Medulla oblongata (tissue), 1 donor: ENCODE data around the gene CPNE9.

Experiments used
- DNase-seq: peaks from one replicate; pipeline ENCODE4 v3.0.0-alpha.2; 2015; ENCODE audit errors: extremely low spot score

Gene CPNE9

DNA sequence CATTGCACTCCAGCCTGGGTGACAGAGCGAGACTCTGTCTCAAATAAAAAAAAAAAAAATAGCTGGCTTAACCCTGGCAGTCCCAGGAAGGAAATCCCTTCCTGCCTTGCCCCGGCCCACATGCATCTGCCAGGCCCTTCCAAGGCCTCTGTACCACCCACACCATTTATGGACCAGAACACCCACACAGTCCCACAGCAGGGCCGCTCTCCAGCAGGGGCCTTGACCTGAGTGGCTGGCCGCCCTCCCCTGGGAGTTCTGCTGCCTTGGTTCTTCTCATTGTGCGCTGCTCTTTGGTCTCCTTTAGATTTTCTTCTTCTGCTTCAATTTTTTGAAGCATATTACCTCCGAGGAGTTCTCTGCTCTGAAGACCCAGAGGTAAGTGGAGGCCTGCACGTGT is 16.1 kb upstream of the CPNE9 start:
- DNase-seq = no peak

DNA sequence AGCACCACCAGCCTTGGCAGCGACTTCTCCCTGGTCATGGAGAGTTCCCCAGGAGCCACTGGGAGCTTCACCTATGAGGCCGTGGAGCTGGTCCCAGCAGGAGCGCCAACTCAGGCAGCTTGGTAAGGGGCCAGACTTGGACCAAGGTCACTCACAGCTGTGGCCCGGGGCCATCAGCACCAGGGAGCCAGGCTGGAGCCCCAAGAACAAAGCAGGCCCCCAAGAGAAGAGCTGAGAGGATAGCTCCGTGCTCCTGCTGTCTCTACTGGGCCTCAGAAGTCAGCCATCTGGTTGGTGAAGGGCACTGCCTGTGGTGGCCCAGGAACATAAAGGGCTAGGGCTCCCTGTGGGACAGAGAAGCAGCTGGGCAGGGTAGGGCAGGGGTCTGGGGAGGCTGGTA is 14.7 kb upstream of the CPNE9 start:
- no peak for DNase-seq

DNA sequence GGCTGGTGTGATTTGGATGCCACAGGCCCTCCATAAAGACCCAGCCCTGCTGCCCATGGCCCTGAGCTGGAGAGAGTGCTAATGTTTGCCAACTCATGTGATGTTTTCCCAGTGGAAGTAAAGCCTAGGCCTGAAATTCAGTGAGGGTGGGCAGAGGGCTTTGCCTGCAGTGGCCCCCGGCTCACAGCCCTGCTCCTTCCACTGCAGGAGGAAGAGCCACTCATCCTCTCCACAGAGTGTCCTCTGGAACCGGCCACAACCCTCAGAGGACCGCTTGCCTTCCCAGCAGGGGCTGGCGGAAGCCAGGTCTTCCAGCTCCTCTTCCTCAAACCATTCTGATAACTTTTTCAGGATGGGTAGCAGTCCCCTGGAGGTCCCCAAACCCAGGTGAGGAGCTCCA is 13.9 kb upstream of the CPNE9 start:
- no peak for DNase-seq

DNA sequence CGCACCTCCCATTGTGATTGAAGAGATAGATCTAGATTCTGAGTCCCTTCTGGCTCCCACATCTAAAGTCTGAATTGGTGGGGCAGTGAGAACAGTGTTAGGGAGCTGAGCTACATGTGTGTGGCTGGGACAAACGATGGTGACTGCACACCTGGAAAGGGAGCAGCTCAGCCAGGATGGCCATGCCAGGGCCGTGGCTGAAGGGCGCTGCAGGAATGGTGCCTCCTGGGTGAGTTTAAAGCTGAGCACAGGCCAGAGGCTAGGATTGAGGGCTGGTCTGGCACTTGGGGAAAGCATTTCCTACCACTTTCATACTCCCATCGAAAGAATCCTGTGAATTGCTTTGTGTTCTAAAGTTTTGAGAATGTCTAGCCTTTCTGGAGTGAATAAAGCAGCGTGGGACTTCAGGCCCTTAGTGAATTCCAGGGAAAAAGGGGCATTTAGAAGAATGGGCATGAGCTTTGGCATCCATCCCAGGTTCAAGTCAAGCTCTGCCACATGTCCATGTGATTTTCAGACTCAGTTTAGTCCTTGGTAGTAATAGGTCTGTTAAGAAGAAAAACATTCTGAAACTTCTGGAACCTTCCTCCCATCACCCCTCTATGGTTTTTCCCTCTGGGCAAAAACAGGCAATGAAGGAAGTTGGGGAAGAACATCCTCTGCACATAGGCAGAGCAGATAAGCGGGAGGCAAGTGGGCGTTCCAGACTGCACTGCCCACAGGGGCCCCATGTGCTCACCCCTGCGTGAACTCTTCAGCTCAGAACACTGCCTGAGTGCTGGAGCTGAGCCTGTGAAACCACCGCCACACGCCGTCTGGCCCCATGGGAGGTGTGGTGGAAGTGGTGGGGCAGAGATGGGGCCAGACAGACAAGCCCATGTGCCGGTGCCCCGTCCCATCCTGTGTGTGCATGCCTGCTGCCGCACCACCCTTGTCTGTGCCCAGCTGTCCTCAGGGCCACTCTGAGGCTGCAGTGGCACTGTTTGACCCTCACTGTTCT is 12.9 kb upstream of the CPNE9 start:
- peak; percentile 54 for DNase-seq

DNA sequence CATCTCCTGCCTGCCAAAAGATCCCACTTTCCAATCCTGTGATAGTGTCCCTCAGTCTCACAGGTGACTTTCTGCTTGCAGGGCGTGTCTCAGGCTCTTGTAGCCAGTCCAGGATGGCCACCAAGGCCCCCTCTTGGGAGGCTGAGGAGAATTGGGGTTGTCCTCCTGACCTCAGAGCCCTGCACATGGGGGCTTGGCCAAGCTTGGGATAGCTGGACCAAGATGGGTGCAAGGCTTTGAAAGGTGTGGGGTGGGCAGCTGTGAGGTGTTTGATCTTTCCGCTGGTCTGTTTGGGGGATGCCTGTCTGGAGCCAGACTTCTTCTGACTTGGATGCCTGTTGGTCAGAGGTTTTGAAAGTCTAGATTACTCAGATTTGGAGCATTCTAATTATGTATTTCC is 12.0 kb upstream of the CPNE9 start:
- DNase-seq = no peak

DNA sequence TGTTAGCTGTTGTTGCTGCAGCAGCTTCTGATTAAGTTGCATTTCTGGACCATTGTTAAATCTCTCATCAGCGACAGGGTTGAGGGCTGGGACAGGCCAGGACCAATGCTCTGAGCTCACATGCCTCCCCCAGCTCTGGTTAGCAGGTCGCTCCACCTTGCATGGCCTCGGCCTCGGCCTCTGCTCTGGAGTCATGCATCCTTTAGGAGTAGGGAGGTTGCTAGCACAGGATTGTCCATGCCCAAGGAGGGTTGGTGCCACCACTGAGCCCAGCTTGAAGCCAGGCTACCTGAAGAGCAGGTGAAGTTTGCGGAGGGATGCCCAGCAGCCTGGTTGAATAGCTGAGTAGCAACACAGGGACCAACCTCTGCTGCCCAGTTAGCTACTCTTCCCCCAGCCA is 11.2 kb upstream of the CPNE9 start:
- DNase-seq = no peak

DNA sequence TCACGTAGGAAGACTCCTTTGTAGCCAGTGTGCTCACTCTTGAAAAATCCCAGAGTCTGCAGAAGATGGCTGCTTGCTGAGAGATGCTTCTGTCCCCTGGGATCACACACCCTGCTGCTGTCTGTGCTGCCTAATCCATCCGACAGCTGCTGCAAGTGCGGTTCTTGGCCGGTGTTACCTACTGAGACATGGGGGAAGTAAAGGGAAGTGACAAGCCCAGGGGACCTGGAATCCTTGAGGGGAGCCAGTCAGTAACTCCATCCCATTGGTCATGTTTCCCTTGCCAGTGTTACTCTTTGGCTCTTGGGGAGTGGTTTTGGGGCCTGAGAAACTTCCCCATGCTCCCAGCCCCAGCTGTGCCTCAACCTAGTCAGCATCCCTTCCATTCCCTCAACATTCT is 8.3 kb upstream of the CPNE9 start:
- DNase-seq = no peak

DNA sequence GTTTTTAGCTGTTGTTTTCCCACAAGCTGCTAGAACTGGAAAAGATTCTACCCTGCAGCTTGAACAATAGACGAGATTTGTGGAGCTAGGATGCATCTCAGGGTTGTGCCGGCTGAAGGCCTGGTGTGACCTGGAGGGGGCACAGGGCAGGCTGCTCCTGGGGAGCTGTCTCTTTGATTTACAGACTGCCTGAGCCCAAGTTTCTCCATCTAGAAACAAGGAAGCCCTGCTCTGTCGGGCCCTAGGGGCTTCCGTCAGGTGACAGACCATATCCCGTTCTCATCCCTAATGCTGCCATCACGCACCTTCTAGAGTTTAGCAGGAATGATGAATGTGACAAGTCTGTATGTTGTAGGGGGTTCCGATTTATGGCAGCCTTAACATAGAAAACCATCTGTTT is 7.9 kb upstream of the CPNE9 start:
- DNase-seq = no peak

DNA sequence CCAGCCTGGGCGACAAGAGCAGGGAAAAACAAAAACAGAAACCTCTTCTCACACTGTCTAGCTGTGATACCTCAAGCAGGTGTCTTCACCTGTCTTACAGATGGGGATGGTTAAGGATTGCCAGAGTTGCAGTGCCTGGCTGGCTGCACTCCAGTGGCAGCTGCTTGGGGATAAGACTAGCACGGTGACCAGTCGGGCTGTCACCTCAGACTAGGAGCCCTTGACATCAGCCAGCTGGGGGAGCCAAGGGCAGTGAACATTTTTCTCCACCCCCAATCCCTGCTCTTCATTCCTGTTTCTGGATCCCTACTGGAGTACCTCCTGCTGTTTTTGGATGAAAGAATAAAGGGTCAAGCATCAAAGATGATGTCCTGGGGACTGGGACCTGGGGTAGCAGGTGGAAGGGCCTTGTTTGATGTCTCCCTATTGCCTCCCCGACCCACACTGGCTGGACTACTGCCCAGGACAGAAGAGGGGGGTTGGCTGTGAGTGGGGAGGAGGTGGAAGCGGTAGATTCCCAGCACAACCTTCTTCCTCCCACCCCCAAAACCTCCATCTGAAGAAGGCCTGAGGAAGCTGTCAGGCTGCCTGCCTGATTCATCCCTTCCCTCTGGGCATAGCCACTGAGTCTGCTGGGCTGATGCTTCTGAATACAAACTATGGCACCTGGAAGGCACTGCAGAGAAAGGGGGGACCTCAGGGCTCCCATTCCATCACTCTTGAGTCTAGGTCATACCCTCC is 7.0 kb upstream of the CPNE9 start:
- DNase-seq = no peak

DNA sequence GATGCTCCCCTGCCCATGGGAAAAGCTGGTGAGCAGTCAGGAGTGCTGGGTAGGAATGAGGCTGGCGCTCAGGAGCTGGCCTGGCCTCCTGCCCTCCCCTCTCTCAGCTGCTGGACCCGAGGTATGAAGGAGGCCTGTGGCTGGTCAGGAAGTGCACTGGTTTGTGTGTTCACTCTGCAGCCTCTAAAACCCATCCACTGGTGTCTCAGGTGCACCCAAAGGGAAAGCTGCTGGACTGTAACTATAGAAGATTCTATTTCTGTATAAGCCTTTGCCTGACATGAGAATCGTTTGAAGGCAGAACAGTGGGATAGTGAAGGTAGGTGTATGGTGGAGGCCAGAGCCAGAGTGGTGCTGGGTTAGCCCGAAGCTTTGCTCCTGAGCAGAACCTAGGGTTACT is 5.7 kb upstream of the CPNE9 start:
- DNase-seq = no peak

DNA sequence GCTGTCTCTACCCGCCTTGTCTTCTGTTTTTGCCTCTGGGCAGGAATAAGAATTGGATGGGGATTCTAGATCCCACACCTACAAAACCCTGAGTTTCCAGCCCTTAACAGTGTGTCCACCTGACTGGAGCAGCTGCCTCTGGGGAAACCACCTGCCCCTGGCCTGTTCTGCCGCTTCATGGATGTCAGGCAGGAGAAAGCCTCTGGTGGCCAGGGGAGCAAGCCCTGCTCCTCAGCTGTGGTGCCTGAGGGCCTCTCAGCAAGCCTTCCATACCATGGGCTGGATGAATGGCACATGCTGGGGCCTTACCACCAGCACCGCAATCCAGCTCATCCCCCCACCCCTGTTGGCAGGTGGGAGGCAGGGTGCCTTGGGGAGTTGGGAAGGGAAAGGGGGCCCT is 5.3 kb upstream of the CPNE9 start:
- DNase-seq = no peak

DNA sequence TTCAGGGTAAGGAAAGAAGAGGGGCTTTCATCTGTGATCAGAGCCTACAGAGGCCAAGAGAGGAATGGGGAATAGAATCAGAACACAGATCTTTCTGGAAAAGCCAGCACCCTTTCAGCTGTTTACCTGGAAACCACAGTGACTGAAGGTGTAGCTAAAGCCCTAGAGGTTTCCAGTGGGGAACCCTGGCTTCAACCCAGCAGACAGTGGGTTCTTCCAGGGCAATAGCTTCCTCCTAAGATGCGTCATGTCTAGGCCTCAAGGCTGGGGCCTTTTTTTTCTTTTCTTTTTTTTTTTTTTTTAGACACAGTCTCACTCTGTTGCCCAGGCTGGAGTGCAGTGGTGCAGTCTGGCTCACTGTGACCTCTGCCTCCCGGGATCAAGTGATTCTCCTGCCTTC is 3.1 kb upstream of the CPNE9 start:
- DNase-seq = no peak

DNA sequence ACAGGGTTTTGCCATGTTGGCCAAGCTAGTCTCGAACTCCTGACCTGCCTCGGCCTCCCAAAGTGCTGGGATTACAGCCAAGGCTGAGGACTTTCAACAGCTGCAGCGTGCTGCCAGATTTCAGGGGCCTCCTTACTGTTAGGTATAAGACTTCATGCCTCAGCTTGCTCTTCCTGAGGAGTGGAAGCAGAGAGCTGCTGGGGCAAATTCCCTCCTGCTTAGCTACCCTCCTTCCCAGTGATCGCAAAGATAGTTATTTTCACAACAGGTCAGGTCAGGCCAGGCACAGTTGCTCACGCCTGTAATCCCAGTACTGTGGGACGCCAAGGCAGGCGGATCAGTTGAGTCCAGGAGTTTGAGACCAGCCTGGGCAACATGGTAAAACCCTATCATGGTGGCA is 2.6 kb upstream of the CPNE9 start:
- DNase-seq = no peak

DNA sequence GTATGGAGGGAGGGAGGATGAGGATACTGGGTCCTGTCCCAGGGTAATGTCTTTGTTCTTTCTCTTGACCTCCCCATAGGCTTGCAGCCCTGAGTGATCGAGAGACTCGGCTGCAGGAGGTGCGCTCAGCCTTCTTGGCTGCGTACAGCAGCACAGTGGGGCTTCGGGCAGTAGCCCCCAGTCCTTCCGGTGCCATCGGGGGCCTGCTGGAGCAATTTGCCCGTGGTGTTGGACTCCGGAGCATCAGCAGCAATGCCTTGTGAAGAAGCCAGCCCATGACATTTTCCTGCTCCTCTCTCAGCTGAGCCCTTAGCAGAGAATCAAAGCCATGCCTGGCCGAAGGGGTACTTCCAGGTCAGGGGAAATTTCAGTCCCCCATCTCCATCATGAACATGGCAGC is 1.9 kb upstream of the CPNE9 start:
- no peak for DNase-seq

DNA sequence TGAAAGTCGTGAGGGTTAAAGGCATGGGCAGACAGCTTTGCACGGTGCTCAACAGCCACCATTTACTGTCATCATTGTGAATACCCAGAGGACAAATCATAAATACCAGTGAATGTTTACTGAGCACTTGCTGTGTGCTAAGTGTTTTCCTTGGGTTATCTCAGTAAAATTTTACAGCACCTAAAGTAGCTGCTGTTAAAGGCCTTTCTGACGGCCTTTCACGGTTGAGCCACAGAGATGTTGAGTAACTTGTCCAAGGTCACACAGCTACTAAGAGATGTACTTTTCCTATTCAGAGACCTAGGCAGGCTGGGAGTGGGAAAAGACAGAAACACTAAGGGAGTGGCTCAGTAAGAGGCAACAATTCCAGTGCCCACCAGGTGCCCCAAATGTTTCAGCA is 393 bp upstream of the CPNE9 start:
- DNase-seq = no peak

DNA sequence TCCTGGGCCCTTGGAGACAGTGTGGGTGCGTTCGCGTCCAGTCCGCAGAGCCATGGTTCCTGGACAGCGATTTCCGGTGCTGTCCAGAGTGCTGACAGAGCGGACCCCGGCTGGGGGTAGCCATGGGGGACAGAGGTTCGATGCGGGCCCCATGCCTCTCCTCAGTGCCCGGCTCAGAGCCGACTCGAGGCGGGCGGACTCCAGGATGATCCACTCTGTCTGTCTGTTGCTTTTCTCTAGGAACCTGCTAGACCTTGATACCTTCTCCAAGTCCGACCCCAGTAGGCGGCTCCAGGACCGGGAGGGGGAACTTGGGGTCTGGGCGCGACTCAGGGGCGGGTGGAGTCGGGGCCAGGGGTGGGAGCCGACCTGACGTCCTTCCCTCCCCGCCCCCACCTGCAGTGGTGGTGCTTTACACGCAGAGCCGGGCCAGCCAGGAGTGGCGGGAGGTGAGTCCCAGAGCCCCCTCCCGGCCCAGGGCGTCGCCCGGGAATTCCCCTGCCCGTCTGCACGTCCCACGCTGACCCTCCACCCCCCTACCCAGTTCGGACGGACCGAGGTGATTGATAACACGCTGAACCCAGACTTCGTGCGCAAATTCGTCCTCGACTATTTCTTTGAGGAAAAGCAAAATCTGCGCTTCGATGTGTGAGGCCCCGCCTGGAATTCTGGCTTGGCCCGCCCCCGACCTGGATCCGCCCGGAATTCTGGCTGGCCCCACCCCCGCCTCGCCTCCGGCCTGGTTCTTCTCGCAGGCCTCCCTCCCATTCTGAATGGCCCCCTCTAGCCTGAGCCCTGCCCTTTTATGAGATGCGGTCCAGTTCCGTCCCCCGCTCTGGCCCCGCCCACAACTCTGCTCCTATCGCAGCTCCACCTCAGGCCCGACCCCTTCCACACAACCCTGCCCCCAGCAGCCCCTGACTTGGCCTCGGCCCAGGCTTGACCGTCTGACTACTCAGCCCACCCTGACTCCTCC is 1.0 kb downstream of the CPNE9 start:
- no peak for DNase-seq

DNA sequence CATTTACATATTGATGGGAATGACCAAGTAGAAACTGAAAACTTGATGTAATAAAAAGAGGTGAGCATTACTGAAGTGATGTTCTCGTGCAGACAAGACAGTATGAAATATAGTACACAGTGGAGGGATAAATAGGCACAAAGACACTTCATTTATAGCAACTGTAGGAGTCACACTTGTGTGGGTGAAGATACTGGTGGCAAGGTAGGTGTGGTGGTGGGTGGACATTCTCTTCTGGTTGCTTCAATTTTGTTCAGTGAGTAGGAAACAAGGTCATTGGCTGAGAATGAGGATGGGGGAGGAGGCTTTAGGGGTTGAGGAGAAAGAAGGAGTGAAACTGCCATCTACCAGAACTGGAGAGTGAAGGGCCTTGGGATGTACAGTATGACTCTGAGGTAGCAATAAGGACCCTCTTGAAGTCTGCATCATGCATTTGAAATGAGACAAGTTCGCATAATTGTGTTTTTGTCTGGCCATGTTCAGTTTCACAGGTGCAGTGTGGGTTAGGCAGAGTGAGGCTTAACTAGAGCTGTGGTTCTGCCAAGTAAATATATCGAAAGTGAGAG is 6.6 kb downstream of the CPNE9 start:
- DNase-seq = no peak

DNA sequence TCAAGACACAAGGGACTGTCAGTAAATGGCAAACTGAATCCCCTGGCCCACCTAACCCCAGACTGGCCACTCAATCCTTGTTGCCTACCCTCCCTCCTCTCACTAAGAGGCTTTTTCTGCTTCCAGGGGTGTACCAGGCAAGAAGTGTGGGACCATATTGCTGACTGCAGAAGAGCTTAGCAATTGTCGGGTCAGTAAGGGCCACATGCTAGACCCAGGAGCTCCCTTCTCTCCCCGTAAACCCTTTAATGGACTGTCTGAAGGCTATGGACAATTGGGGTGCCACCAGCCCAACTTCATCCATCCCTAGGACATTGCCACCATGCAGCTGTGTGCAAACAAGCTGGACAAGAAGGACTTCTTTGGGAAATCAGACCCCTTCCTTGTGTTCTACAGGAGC is 8.8 kb downstream of the CPNE9 start:
- DNase-seq = no peak

DNA sequence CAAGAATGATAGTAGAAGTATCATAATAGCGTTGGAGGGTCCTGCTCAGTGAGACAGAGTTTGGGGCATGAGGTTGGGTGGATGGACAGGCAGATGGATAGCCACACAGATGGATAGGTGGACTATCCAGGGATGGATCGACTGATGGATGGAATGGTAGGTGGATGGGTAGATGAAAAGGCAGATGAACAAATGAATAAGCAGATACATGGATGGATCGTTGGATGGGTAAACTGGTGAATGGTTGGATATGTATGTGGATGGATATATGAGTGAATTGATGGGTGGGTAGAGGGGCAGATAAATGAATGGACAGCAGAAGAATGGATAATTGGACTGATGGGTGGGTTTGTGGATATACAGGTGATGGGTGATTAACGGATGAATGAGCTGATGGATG is 9.5 kb downstream of the CPNE9 start:
- DNase-seq = no peak

DNA sequence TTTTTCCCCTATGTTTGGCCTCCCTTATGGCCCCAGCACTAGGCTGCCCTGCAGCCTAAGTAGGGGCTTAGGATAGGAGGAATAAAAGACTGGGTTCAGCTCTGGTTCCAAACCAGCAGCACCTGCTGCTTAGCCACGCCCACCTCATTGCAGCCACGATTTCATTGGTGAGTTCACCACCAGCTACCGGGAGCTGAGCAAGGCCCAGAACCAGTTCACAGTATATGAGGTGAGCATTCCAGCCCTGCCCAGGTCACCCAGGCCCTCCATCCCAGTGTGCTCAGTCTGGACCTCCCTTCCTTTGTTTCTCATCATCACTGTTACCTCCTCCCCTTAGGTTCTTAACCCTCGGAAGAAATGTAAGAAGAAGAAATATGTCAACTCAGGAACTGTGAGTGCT is 11.5 kb downstream of the CPNE9 start:
- no peak for DNase-seq

DNA sequence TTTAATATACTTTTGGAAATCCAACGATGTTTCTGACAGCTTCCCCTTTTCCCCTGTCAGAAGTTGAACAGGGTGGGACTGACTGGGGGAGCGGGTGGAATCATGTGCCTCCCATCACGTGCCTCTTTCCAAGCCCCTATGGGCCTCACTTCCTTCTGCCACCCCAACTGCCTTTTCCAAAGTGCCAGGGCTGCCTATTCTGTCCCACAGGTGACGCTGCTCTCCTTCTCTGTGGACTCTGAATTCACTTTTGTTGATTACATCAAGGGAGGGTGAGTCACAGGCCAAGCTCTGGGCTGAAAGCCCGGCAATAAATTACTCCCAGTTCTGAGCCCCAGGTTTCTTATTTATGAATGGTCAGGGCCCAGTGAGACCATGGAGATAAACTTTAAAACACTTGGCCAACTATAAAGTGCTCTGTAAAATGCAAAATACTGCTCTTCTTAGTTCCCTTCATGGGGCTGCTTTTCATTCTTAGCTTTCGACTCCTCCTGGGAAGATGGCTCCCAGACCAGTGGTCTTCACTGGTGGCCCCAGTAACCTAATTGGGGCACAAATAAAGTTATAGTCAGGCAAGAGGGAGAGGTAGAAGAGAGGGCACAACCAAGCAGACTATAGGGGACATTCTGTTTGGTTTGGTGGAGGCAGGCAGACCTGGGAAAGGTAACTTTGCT is 12.3 kb downstream of the CPNE9 start:
- peak; percentile 85 for DNase-seq
